Astrocyte of the spinal cord (primary cell): Measurements from ENCODE around the gene ARAP3.
A peak's percentile ranks its signal among the peaks of the same experiment; 100 is the strongest.

Experiments
- DNase-seq: peaks from one replicate; pipeline ENCODE4 v3.0.0; 2011; ENCODE audit warnings: low read depth, low spot score
- H3K4me3 ChIP-seq: 2 replicates; pipeline ENCODE4 v1.5.1; 2011; ENCODE audit warnings: low read depth, mild to moderate bottlenecking, low read length, moderate library complexity
- CTCF ChIP-seq: IDR thresholded peaks from 2 replicates; pipeline ENCODE4 v1.5.1; 2012; ENCODE audit warnings: low read depth, mild to moderate bottlenecking, low read length, inconsistent platforms
- in situ Hi-C: cut with HindIII; loops from 2 replicates; pipeline ENCODE4 v1.10.0; 2017; ENCODE audit warnings: low sequenced_read_pairs

ARAP3 gene

GRCh38 chr5:141672841-141673813 lies 8.9 kb downstream of the ARAP3 start:
- in situ Hi-C loops, result no loop called here
- DNase-seq, result no peak
- no peak overlapping the region for H3K4me3 ChIP-seq
- TF ChIP-seq CTCF, result no peak

DNA sequence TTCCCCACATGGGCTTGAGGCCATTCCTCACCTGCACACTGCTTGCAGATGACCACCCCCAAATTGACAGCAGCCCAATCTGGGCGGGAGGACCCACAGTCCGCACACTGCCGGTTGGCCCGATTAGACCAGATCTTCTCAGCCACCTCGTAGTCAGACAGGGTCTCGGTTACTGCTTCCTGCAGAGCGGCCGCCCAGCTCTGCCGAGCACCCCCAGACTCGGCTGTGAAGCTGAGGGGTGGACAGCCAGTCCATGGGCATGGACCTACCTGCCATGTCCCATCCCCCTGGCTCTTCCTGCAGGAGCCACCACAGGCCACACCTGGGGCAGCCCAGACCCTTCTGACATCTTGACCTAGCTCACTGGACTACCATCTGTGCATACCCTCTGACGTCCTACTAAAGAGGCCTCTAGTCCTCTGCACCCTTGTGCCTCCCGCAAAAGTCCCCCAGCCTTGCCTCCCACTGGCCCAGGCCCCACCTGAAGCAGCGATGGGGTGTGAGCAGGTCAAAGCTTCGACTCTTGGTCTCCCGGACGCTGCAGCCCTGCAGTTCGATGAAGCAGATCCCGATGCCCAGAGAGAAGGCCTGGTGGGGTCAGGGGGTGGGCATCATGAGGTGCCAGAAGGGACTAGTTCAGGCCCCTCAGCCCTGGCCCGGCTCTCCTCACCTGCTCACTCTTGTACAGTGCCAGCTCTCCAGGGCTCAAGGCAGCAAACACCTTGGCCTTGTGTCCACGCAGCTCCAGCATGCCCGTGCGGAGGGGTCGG lies 9.8 kb downstream of the ARAP3 start:
- no peak for TF ChIP-seq CTCF
- DNase-seq, result no peak

GRCh38 chr5:141669520-141669919 lies 12.5 kb downstream of the ARAP3 start:
- no peak for DNase-seq
- in situ Hi-C loops, result no loop called here
- H3K4me3 ChIP-seq, result no peak overlapping the region
- peak; percentile 10 for TF ChIP-seq CTCF

More for the DNA sequence above, 9.8 kb downstream of the ARAP3 start:
- H3K4me3 ChIP-seq, result no peak overlapping the region
- in situ Hi-C loops, result no loop called here

DNA sequence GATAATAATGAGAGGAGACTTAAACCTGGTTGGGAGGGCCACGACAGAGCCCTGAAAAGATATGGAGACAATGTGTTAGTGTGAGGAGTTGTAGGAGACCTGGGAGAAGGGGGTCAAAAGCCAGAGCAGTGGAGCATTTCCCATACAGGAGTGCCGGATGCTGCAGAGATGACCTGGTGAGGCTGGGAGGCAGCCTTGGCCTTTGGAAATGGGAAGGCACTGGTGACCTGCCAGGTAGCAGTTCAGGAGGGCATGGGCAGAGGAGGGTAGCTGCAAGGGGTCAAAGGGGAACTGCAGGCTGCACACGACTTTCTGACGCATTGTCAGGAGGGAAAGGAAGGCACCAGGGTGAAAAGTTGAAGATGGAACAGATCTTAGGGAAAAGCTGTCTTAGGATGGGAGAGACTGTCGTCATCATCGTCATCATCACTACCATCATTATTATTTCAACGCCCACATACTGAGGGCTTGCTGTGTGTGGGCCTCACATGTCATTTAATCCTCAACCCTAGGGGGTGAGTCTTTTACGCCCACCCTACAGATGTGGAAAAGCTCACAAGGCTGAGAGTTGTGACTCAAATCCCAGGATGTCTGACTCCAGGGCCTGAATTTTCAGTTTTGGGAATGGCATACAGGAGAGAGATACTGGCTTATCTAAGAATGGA lies 13.3 kb downstream of the ARAP3 start:
- no peak overlapping the region for H3K4me3 ChIP-seq
- in situ Hi-C loops, result no loop called here
- DNase-seq, result peak; percentile 24
- TF ChIP-seq CTCF, result no peak

- TF ChIP-seq CTCF, result no peak
- H3K4me3 ChIP-seq, result no peak overlapping the region
- DNase-seq, result no peak
- in situ Hi-C loops, result no loop called here
Observed at GRCh38 chr5:141665995-141666940, 15.8 kb downstream of the ARAP3 start.
